ENCODE measurements around the gene UCN3.

DNA sequence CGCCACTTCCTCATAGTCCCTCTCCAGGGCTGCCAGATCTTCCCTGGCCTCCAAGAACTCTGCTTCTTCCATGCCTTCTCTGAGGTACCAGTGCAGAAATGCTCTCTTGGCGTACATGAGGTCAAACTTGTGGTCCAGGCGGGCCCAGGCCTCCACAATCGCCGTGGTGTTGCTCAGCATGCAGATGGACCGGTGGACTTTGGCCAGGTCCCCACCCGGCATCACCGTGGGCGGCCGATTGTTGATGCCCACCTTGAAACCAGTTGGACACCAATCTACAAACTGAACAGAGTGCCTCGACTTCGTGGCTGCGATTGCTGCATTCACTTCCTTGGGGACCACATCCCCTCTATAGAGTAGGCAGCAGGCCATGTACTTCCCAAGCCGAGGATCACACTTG, 28.8 kb downstream of the UCN3 start:
- TF ChIP-seq, protein P1, sequence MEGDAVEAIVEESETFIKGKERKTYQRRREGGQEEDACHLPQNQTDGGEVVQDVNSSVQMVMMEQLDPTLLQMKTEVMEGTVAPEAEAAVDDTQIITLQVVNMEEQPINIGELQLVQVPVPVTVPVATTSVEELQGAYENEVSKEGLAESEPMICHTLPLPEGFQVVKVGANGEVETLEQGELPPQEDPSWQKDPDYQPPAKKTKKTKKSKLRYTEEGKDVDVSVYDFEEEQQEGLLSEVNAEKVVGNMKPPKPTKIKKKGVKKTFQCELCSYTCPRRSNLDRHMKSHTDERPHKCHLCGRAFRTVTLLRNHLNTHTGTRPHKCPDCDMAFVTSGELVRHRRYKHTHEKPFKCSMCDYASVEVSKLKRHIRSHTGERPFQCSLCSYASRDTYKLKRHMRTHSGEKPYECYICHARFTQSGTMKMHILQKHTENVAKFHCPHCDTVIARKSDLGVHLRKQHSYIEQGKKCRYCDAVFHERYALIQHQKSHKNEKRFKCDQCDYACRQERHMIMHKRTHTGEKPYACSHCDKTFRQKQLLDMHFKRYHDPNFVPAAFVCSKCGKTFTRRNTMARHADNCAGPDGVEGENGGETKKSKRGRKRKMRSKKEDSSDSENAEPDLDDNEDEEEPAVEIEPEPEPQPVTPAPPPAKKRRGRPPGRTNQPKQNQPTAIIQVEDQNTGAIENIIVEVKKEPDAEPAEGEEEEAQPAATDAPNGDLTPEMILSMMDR (IDR thresholded peaks at IDR 0.05): no peak
- no peak for TF ChIP-seq POLR2A (IDR thresholded peaks at IDR 0.05)
